GM23338 (cell line): ENCODE measurements around the gene WDR35. TPM values are rescaled to one million over a fixed set of nuclear protein-coding genes. Genes with fewer than 3 reads are reported as not detected.

ENCODE experiments used
- ATAC-seq: fragments of 200-7000 bp; cut with Tn5 transposase; 3 replicates; pipeline ENCODE4 v1.9.1; 2020
- DNase-seq: peaks from one replicate; pipeline ENCODE4 v3.0.0-alpha.2; 2015; ENCODE audit warnings: low spot score
- H2AFZ ChIP-seq: fragments of 200-600 bp; sonication (generic); 2 replicates; pipeline ENCODE4 v1.8.0; 2016; ENCODE audit warnings: antibody characterized with exemption, mild to moderate bottlenecking, moderate library complexity
- H3F3A ChIP-seq: fragments of 200-600 bp; sonication (generic); replicated peaks from 2 replicates; pipeline ENCODE4 v1.8.0; 2017; ENCODE audit warnings: antibody characterized with exemption, mixed run types, low read depth
- H3K27ac ChIP-seq: fragments of 200-600 bp; sonication (generic); 2 replicates; pipeline ENCODE4 v1.6.1; 2016; ENCODE audit warnings: low read depth
- H3K27me3 ChIP-seq: fragments of 200-600 bp; sonication (generic); 2 replicates; pipeline ENCODE4 v1.8.0; 2016; ENCODE audit warnings: mild to moderate bottlenecking, mixed run types, moderate library complexity; ENCODE audit not compliant: insufficient read depth
- H3K36me3 ChIP-seq: fragments of 200-600 bp; sonication (generic); 2 replicates; pipeline ENCODE4 v1.8.0; 2016; ENCODE audit warnings: mild to moderate bottlenecking; ENCODE audit not compliant: insufficient read depth
- H3K4me1 ChIP-seq: fragments of 200-600 bp; sonication (generic); 2 replicates; pipeline ENCODE4 v1.8.0; 2016; ENCODE audit warnings: mild to moderate bottlenecking, moderate library complexity; ENCODE audit not compliant: insufficient read depth
- H3K4me2 ChIP-seq: fragments of 200-600 bp; sonication (generic); 2 replicates; pipeline ENCODE4 v1.7.1; 2017; ENCODE audit warnings: mixed run types
- H3K4me3 ChIP-seq: fragments of 200-600 bp; sonication (generic); 2 replicates; pipeline ENCODE4 v1.6.1; 2016; ENCODE audit warnings: mixed run types
- H3K79me2 ChIP-seq: fragments of 200-600 bp; sonication (generic); replicated peaks from 2 replicates; pipeline ENCODE4 v1.8.0; 2017; ENCODE audit warnings: mild to moderate bottlenecking; ENCODE audit not compliant: insufficient read depth
- H3K9me2 ChIP-seq: fragments of 200-600 bp; sonication (generic); 2 replicates; pipeline ENCODE4 v1.8.0; 2017; ENCODE audit not compliant: insufficient read depth
- H4K20me1 ChIP-seq: fragments of 200-600 bp; sonication (generic); replicated peaks from 2 replicates; pipeline ENCODE4 v1.8.0; 2017; ENCODE audit warnings: mild to moderate bottlenecking; ENCODE audit not compliant: insufficient read depth
- H3K27ac Mint-ChIP-seq: 2 replicates; pipeline ENCODE4 v1.8.0; 2020; ENCODE audit warnings: inconsistent platforms, mild to moderate bottlenecking, moderate library complexity, mixed read lengths
- H3K27me3 Mint-ChIP-seq: 3 replicates; pipeline ENCODE4 v1.8.0; 2022; ENCODE audit warnings: low read depth, mild to moderate bottlenecking, moderate library complexity, mixed read lengths, inconsistent platforms; ENCODE audit not compliant: insufficient read depth, poor library complexity
- H3K36me3 Mint-ChIP-seq: 3 replicates; pipeline ENCODE4 v1.8.0; 2021; ENCODE audit warnings: low read depth, mild to moderate bottlenecking, inconsistent platforms, moderate library complexity, mixed read lengths
- H3K4me1 Mint-ChIP-seq: 3 replicates; pipeline ENCODE4 v1.8.0; 2020; ENCODE audit warnings: mild to moderate bottlenecking, inconsistent platforms, mixed read lengths
- H3K4me3 Mint-ChIP-seq: 3 replicates; pipeline ENCODE4 v1.8.0; 2021; ENCODE audit warnings: moderate library complexity, mild to moderate bottlenecking, inconsistent platforms, mixed read lengths
- H3K9me3 Mint-ChIP-seq: 3 replicates; pipeline ENCODE4 v1.8.0; 2020; ENCODE audit warnings: moderate library complexity, mild to moderate bottlenecking, inconsistent platforms, mixed read lengths
- CREB1 ChIP-seq: fragments of 250-450 bp; sonication (Bioruptor Pico); IDR thresholded peaks from 2 replicates; pipeline ENCODE4 v1.5.0; 2020; ENCODE audit warnings: low read depth, mild to moderate bottlenecking, moderate library complexity
- EZH2 ChIP-seq: fragments of 200-600 bp; sonication (generic); IDR thresholded peaks from one replicate; pipeline ENCODE4 v1.8.0; 2017; ENCODE audit warnings: antibody characterized with exemption, mild to moderate bottlenecking, low read depth; ENCODE audit not compliant: unreplicated experiment
- EZH2phosphoT487 ChIP-seq: fragments of 200-600 bp; sonication (generic); IDR thresholded peaks from one replicate; pipeline ENCODE4 v1.8.1; 2018; ENCODE audit warnings: antibody characterized with exemption; ENCODE audit not compliant: unreplicated experiment
- JUNB ChIP-seq: IDR thresholded peaks from one replicate; pipeline ENCODE4 v1.6.1; 2016; ENCODE audit warnings: antibody characterized with exemption; ENCODE audit not compliant: unreplicated experiment
- NANOG ChIP-seq: IDR thresholded peaks from 2 replicates; pipeline ENCODE4 v1.6.1; 2016; ENCODE audit warnings: antibody characterized with exemption, borderline replicate concordance
- POLR2AphosphoS5 ChIP-seq: IDR thresholded peaks from 2 replicates; pipeline ENCODE4 v1.6.1; 2016; ENCODE audit warnings: antibody characterized with exemption, low read depth
- STAT1 ChIP-seq: IDR thresholded peaks from one replicate; pipeline ENCODE4 v1.6.1; 2016; ENCODE audit warnings: antibody characterized with exemption; ENCODE audit not compliant: unreplicated experiment
- ZNF114 ChIP-seq: fragments of 250-450 bp; sonication (Bioruptor Pico); IDR thresholded peaks from 2 replicates; pipeline ENCODE4 v1.5.0; 2020; ENCODE audit warnings: mild to moderate bottlenecking, moderate library complexity
- ZNF331 ChIP-seq: fragments of 250-450 bp; sonication (Bioruptor Pico); IDR thresholded peaks from 2 replicates; pipeline ENCODE4 v1.5.0; 2020; ENCODE audit warnings: low read depth, mild to moderate bottlenecking, moderate library complexity
- polyA plus RNA-seq: library from polyadenylated mRNA; unstranded; fragments of >200 nt; fragmentation: Nextera tagmentation; extraction: Ambion mirVana; gene quantifications from 2 replicates; pipeline ENCODE4 v1.2.1, GENCODE V29; 2016
- total RNA-seq: library from RNA; depleted of rRNA; stranded (reverse); fragments of >200 nt; shearing (Covaris generic); gene quantifications from 2 replicates; pipeline ENCODE4 v1.2.3, GENCODE V29; 2014
- TF ChIP-seq, protein P1 (sequence below): IDR thresholded peaks from 2 replicates; pipeline ENCODE4 v1.6.1; 2016; ENCODE audit warnings: antibody characterized with exemption
- TF ChIP-seq, protein P2 (sequence below), 2 experiments: fragments of 200-600 bp in 1 of 2; sonication (generic) in 1 of 2; conservative IDR thresholded peaks; 2 replicates each; pipeline versions ENCODE4 v1.5.1 to v1.6.1; 2016 to 2017; ENCODE audit warnings: antibody characterized with exemption in 2 of 2, low read depth in 2 of 2, mild to moderate bottlenecking in 2 of 2, moderate library complexity in 1 of 2
- TF ChIP-seq, protein P3 (sequence below): fragments of 250-450 bp; sonication (Bioruptor Pico); IDR thresholded peaks from 2 replicates; pipeline ENCODE4 v1.5.0; 2020; ENCODE audit warnings: mild to moderate bottlenecking, moderate library complexity
- TF ChIP-seq, protein P4 (sequence below): IDR thresholded peaks from one replicate; pipeline ENCODE4 v1.6.1; 2018; ENCODE audit warnings: antibody characterized with exemption; ENCODE audit not compliant: unreplicated experiment

The WDR35 gene
- total and polyA plus RNA-seq, 2 experiments from 2014 or later: 5.3 to 20.0 TPM

DNA sequence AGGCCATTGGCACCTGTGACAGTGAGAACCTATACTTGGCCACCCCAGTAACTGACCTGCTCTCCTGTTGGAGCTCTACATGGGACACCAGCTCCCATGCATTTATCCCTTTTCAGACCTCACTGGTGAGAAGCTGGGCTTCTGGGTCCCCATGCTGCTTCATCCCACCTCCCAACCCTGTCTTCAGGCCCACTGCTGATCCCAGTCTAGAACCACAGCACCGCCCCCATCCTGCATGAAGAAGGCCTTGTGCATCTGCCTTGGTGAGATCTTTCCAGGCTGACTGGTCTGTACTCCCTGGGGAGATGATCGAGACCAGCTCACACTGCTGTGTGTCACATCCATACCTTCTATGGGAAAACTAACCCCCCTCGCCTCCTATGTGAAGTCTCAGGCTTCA is 110.8 kb downstream of the WDR35 start:
- no peak overlapping the region for H3K4me3 ChIP-seq
- DNase-seq (no peak), ATAC-seq (no peak)
- no peak overlapping the region for H3K27ac ChIP-seq
- H3K4me2 ChIP-seq: no peak overlapping the region
- H3K27me3 ChIP-seq: no peaks in the 10 kb centered on the region
- no peak overlapping the region for H2AFZ ChIP-seq
- no peaks in the 10 kb centered on the region for H3K4me1 ChIP-seq
- H4K20me1 ChIP-seq: no peaks in the 10 kb centered on the region; the same call in 1 of the 2 replicates
- TF ChIP-seq STAT1: no peak
- TF ChIP-seq, protein P1, sequence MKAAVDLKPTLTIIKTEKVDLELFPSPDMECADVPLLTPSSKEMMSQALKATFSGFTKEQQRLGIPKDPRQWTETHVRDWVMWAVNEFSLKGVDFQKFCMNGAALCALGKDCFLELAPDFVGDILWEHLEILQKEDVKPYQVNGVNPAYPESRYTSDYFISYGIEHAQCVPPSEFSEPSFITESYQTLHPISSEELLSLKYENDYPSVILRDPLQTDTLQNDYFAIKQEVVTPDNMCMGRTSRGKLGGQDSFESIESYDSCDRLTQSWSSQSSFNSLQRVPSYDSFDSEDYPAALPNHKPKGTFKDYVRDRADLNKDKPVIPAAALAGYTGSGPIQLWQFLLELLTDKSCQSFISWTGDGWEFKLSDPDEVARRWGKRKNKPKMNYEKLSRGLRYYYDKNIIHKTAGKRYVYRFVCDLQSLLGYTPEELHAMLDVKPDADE: no peak
- TF ChIP-seq JUNB: no peak
- TF ChIP-seq CREB1 (CRISPR knock-in tag): no peak
- TF ChIP-seq NANOG: no peak
- TF ChIP-seq, protein P2, sequence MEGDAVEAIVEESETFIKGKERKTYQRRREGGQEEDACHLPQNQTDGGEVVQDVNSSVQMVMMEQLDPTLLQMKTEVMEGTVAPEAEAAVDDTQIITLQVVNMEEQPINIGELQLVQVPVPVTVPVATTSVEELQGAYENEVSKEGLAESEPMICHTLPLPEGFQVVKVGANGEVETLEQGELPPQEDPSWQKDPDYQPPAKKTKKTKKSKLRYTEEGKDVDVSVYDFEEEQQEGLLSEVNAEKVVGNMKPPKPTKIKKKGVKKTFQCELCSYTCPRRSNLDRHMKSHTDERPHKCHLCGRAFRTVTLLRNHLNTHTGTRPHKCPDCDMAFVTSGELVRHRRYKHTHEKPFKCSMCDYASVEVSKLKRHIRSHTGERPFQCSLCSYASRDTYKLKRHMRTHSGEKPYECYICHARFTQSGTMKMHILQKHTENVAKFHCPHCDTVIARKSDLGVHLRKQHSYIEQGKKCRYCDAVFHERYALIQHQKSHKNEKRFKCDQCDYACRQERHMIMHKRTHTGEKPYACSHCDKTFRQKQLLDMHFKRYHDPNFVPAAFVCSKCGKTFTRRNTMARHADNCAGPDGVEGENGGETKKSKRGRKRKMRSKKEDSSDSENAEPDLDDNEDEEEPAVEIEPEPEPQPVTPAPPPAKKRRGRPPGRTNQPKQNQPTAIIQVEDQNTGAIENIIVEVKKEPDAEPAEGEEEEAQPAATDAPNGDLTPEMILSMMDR (conservative IDR thresholded peaks at IDR 0.05; ENCODE audit: low read depth in 2 of 2): no peak
- TF ChIP-seq EZH2: no peak
- TF ChIP-seq, protein P3, sequence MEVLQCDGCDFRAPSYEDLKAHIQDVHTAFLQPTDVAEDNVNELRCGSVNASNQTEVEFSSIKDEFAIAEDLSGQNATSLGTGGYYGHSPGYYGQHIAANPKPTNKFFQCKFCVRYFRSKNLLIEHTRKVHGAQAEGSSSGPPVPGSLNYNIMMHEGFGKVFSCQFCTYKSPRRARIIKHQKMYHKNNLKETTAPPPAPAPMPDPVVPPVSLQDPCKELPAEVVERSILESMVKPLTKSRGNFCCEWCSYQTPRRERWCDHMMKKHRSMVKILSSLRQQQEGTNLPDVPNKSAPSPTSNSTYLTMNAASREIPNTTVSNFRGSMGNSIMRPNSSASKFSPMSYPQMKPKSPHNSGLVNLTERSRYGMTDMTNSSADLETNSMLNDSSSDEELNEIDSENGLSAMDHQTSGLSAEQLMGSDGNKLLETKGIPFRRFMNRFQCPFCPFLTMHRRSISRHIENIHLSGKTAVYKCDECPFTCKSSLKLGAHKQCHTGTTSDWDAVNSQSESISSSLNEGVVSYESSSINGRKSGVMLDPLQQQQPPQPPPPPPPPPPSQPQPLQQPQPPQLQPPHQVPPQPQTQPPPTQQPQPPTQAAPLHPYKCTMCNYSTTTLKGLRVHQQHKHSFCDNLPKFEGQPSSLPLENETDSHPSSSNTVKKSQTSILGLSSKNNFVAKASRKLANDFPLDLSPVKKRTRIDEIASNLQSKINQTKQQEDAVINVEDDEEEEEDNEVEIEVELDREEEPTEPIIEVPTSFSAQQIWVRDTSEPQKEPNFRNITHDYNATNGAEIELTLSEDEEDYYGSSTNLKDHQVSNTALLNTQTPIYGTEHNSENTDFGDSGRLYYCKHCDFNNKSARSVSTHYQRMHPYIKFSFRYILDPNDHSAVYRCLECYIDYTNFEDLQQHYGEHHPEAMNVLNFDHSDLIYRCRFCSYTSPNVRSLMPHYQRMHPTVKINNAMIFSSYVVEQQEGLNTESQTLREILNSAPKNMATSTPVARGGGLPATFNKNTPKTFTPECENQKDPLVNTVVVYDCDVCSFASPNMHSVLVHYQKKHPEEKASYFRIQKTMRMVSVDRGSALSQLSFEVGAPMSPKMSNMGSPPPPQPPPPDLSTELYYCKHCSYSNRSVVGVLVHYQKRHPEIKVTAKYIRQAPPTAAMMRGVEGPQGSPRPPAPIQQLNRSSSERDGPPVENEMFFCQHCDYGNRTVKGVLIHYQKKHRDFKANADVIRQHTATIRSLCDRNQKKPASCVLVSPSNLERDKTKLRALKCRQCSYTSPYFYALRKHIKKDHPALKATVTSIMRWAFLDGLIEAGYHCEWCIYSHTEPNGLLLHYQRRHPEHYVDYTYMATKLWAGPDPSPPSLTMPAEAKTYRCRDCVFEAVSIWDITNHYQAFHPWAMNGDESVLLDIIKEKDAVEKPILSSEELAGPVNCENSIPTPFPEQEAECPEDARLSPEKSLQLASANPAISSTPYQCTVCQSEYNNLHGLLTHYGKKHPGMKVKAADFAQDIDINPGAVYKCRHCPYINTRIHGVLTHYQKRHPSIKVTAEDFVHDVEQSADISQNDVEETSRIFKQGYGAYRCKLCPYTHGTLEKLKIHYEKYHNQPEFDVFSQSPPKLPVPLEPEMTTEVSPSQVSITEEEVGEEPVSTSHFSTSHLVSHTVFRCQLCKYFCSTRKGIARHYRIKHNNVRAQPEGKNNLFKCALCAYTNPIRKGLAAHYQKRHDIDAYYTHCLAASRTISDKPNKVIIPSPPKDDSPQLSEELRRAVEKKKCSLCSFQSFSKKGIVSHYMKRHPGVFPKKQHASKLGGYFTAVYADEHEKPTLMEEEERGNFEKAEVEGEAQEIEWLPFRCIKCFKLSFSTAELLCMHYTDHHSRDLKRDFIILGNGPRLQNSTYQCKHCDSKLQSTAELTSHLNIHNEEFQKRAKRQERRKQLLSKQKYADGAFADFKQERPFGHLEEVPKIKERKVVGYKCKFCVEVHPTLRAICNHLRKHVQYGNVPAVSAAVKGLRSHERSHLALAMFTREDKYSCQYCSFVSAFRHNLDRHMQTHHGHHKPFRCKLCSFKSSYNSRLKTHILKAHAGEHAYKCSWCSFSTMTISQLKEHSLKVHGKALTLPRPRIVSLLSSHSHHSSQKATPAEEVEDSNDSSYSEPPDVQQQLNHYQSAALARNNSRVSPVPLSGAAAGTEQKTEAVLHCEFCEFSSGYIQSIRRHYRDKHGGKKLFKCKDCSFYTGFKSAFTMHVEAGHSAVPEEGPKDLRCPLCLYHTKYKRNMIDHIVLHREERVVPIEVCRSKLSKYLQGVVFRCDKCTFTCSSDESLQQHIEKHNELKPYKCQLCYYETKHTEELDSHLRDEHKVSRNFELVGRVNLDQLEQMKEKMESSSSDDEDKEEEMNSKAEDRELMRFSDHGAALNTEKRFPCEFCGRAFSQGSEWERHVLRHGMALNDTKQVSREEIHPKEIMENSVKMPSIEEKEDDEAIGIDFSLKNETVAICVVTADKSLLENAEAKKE (CRISPR knock-in tag): no peak
- TF ChIP-seq ZNF331 (CRISPR knock-in tag): no peak
- no peak for TF ChIP-seq POLR2AphosphoS5
- no peak for TF ChIP-seq EZH2phosphoT487
- TF ChIP-seq ZNF114 (CRISPR knock-in tag): no peak
- TF ChIP-seq, protein P4, sequence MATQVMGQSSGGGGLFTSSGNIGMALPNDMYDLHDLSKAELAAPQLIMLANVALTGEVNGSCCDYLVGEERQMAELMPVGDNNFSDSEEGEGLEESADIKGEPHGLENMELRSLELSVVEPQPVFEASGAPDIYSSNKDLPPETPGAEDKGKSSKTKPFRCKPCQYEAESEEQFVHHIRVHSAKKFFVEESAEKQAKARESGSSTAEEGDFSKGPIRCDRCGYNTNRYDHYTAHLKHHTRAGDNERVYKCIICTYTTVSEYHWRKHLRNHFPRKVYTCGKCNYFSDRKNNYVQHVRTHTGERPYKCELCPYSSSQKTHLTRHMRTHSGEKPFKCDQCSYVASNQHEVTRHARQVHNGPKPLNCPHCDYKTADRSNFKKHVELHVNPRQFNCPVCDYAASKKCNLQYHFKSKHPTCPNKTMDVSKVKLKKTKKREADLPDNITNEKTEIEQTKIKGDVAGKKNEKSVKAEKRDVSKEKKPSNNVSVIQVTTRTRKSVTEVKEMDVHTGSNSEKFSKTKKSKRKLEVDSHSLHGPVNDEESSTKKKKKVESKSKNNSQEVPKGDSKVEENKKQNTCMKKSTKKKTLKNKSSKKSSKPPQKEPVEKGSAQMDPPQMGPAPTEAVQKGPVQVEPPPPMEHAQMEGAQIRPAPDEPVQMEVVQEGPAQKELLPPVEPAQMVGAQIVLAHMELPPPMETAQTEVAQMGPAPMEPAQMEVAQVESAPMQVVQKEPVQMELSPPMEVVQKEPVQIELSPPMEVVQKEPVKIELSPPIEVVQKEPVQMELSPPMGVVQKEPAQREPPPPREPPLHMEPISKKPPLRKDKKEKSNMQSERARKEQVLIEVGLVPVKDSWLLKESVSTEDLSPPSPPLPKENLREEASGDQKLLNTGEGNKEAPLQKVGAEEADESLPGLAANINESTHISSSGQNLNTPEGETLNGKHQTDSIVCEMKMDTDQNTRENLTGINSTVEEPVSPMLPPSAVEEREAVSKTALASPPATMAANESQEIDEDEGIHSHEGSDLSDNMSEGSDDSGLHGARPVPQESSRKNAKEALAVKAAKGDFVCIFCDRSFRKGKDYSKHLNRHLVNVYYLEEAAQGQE: no peak
- H3K27ac Mint-ChIP-seq: no peak overlapping the region
- H3K4me3 Mint-ChIP-seq: no peak overlapping the region
- H3K4me1 Mint-ChIP-seq: no peaks in the 10 kb centered on the region
- peaks cover under 1% of the 10 kb centered on the region for H3K27me3 Mint-ChIP-seq
- H3K79me2 ChIP-seq: no peaks in the 10 kb centered on the region
- no peaks in the 10 kb centered on the region for H3F3A ChIP-seq
- H3K9me2 ChIP-seq: peaks cover 17% of the 10 kb centered on the region; the same call in 1 of the 2 replicates
- no peaks in the 10 kb centered on the region for H3K36me3 ChIP-seq
- no peaks in the 10 kb centered on the region; the same call in 2 of the 3 replicates for H3K9me3 Mint-ChIP-seq
- H3K36me3 Mint-ChIP-seq: no peaks in the 10 kb centered on the region
